GM12878 (cell line): Measurements from ENCODE around the gene OR2F2. TPM values are rescaled to one million over a fixed set of nuclear protein-coding genes. Genes with fewer than 3 reads are reported as not detected.

ENCODE experiments used
- ATAC-seq: fragments of 200-7000 bp; cut with Tn5 transposase; 3 replicates; pipeline ENCODE4 v1.9.1; 2020; ENCODE audit warnings: mild to moderate bottlenecking, moderate library complexity
- BruUV-seq: library from RNA; stranded (reverse); fragments of 400-500 nt; replicated peaks from 2 replicates; lab custom pipeline; 2021; lab: Mats Ljungman, UMichigan
- CTCF ChIA-PET: fragments of 300-600 bp; sonication (Branson Sonifier 250); formaldehyde crosslinking; extraction: SDS; loops from one replicate; lab custom pipeline; 2021; ENCODE audit warnings: inconsistent platforms; lab: Yijun Ruan, JAX
- POLR2A ChIA-PET: fragments of 350-600 bp; formaldehyde crosslinking; extraction: SDS; loops from one replicate; lab custom pipeline; 2021; ENCODE audit warnings: inconsistent platforms; lab: Charles Lee
- RAD21 ChIA-PET: fragments of 300-600 bp; sonication (Branson Sonifier 250); formaldehyde crosslinking; loops from one replicate; lab custom pipeline; 2023; ENCODE audit warnings: antibody characterized with exemption; ENCODE audit not compliant: unreplicated experiment; lab: Charles Lee
- SMC1A ChIA-PET: fragments of 300-600 bp; sonication (Branson Sonifier 250); formaldehyde crosslinking; loops from one replicate; lab custom pipeline; 2023; ENCODE audit not compliant: unreplicated experiment, uncharacterized antibody; lab: Charles Lee
- DNase-seq: peaks from one replicate; pipeline ENCODE4 v3.0.0-alpha.2; 2011; ENCODE audit warnings: low read depth, low spot score
- FAIRE-seq: peaks from 3 replicates; lab custom pipeline; 2011; peaks lifted over from hg19 to GRCh38; lab: Jason Lieb, UNC
- H2AFZ ChIP-seq: 2 replicates; pipeline ENCODE4 v1.6.0; 2011; ENCODE audit warnings: low read depth, low read length, control low read depth; ENCODE audit not compliant: control insufficient read depth
- H3K27ac ChIP-seq: 2 replicates; pipeline ENCODE4 v1.5.1; 2011; ENCODE audit warnings: control low read depth; ENCODE audit not compliant: control insufficient read depth, insufficient read depth
- H3K27me3 ChIP-seq, 2 experiments: replicated peaks in 1 of 2; 2 replicates each; pipeline versions ENCODE4 v1.6.0 to v1.6.1; 2011; ENCODE audit warnings: low read length in 1 of 2; ENCODE audit not compliant: control insufficient read depth in 2 of 2, insufficient read depth in 2 of 2
- H3K36me3 ChIP-seq, 2 experiments: 2 replicates each; pipeline ENCODE4 v1.5.1; 2011; ENCODE audit warnings: low read length in 1 of 2; ENCODE audit not compliant: control insufficient read depth in 2 of 2, insufficient read depth in 2 of 2
- H3K4me1 ChIP-seq: 2 replicates; pipeline ENCODE4 v1.6.1; 2011; ENCODE audit warnings: mild to moderate bottlenecking, low read length, moderate library complexity, mixed read lengths; ENCODE audit not compliant: control insufficient read depth, insufficient read depth
- H3K4me2 ChIP-seq: 2 replicates; pipeline ENCODE4 v1.6.0; 2011; ENCODE audit warnings: control low read depth; ENCODE audit not compliant: control insufficient read depth, insufficient read depth
- H3K4me3 ChIP-seq: fragments of 200-600 bp; sonication (generic); 2 replicates; pipeline ENCODE4 v1.5.1; 2016
- H3K79me2 ChIP-seq: 2 replicates; pipeline ENCODE4 v1.6.0; 2011; ENCODE audit warnings: low read length; ENCODE audit not compliant: control insufficient read depth, insufficient read depth
- H3K9ac ChIP-seq: 2 replicates; pipeline ENCODE4 v1.8.0; 2011; ENCODE audit warnings: low read length, control low read depth, mixed read lengths; ENCODE audit not compliant: control insufficient read depth, insufficient read depth
- H3K9me3 ChIP-seq: replicated peaks from 3 replicates; pipeline ENCODE4 v1.5.1; 2011; ENCODE audit warnings: mild to moderate bottlenecking, low read length; ENCODE audit not compliant: control insufficient read depth, insufficient read depth
- H4K20me1 ChIP-seq: 2 replicates; pipeline ENCODE4 v1.6.0; 2011; ENCODE audit not compliant: control insufficient read depth, insufficient read depth
- CEBPZ ChIP-seq: fragments of 150-350 bp; IDR thresholded peaks from 2 replicates; pipeline ENCODE4 v1.6.1; 2016; ENCODE audit warnings: low read depth, low read length
- MAX ChIP-seq: IDR thresholded peaks from 2 replicates; pipeline ENCODE4 v1.6.1; 2012; ENCODE audit warnings: low read depth, low read length, improper control_type of control experiment
- NBN ChIP-seq: fragments of 450-650 bp; IDR thresholded peaks from 2 replicates; pipeline ENCODE4 v1.6.1; 2016
- PAX5 ChIP-seq: IDR thresholded peaks from 2 replicates; pipeline ENCODE4 v1.6.1; 2011; ENCODE audit warnings: low read depth, low read length, borderline replicate concordance
- SUZ12 ChIP-seq: fragments of 200-600 bp; sonication (generic); IDR thresholded peaks from one replicate; pipeline ENCODE4 v1.6.1; 2018; ENCODE audit warnings: antibody characterized with exemption, mild to moderate bottlenecking; ENCODE audit not compliant: unreplicated experiment
- TAF1 ChIP-seq: IDR thresholded peaks from 2 replicates; pipeline ENCODE4 v1.6.1; 2011; ENCODE audit warnings: mild to moderate bottlenecking, low read depth, low read length, borderline replicate concordance
- TCF3 ChIP-seq: IDR thresholded peaks from 2 replicates; pipeline ENCODE4 v1.6.1; 2012; ENCODE audit warnings: low read depth, mild to moderate bottlenecking, low read length, borderline replicate concordance; ENCODE audit not compliant: insufficient read depth
- USF1 ChIP-seq: IDR thresholded peaks from 2 replicates; pipeline ENCODE4 v1.6.1; 2011; ENCODE audit warnings: borderline replicate concordance, low read depth, mild to moderate bottlenecking, moderate library complexity, mixed read lengths, low read length; ENCODE audit not compliant: insufficient read depth; ENCODE audit errors: extremely low read length
- ZBED1 ChIP-seq: IDR thresholded peaks from 2 replicates; pipeline ENCODE4 v1.6.1; 2016; ENCODE audit warnings: borderline replicate concordance
- ZNF622 ChIP-seq: fragments of 450-650 bp; IDR thresholded peaks from 2 replicates; pipeline ENCODE4 v1.6.1; 2017; ENCODE audit warnings: mild to moderate bottlenecking, inconsistent platforms
- WGBS: methylation state at CpG from one replicate; pipeline ENCODE4 v1.1.6; 2016; ENCODE audit warnings: low lambda C conversion rate; ENCODE audit not compliant: insufficient replicate concordance, insufficient coverage; ENCODE audit errors: missing lambda C conversion rate; 5-methylcytosine and 5-hydroxymethylcytosine counted together
- in situ Hi-C: fragments of 300-500 bp; cut with MboI; formaldehyde crosslinking; loops from 9 replicates; pipeline ENCODE4 v1.14.3; 2018; ENCODE audit warnings: mixed read lengths
- intact Hi-C: fragments of 100-400 bp; cut with micrococcal nuclease; formaldehyde crosslinking; loops from one replicate; pipeline ENCODE4 v1.14.2; 2022; ENCODE audit not compliant: unreplicated experiment
- polyA plus RNA-seq, 11 experiments: library from polyadenylated mRNA; depleted of rRNA in 4 of 11; unstranded in 6 of 11; stranded (reverse) in 5 of 11; fragments of >200 nt; fragmentation: Nextera tagmentation in 4 of 11; fragmentation: Illumina TruSeq in 1 of 11; extraction: Ambion mirVana in 4 of 11; extraction: Trizol in 1 of 11; gene quantifications; 1 replicate in 1 of 11; 2 replicates in 10 of 11; pipeline versions ENCODE4 v1.2.1 to v1.2.3, GENCODE V29; 2011 to 2016; ENCODE audit warnings: inconsistent platforms in 2 of 11, missing spikeins in 2 of 11, low read depth in 1 of 11
- total RNA-seq, 4 experiments: library from RNA; depleted of rRNA in 3 of 4; stranded (reverse); fragments of >200 nt in 3 of 4; fragmentation: Illumina TruSeq in 1 of 4; extraction: Trizol in 1 of 4; gene quantifications; 2 replicates each; pipeline versions ENCODE4 v1.2.1 to v1.2.3, GENCODE V29; 2013 to 2021

The OR2F2 gene
- total and polyA plus RNA-seq, 10 of the 15 experiments (the other 5 are each of a cell fraction or from before 2014, with no cell fraction given), result not detected

DNA sequence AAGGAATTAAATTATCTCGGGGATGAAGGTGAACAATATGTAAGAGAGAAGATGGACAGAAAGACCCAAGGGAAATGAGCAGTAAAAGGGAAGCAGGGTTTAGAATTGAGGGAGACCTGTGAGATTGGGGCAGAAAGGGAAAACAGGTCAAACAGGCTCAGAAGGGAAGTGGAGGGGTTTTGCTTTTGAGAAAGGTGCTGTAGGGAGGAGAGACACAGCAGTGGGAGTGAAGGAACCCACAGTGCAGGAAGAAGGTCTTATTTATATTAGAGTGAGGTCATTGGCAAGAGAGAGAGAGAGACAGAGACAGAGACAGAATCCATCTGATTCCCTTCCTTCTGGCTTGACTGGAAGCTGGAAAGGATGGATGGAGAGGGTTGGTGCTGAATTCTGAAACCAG lies 29.5 kb upstream of the OR2F2 start:
- DNase-seq (no peak), ATAC-seq (no peak), FAIRE-seq (no peak)
- peaks cover 6% of the 10 kb centered on the region for H3K79me2 ChIP-seq
- RAD21 ChIA-PET, result no interaction called here
- H3K36me3 ChIP-seq, result no peaks in the 10 kb centered on the region
- POLR2A ChIA-PET, result no interaction called here
- H3K4me1 ChIP-seq, result no peaks in the 10 kb centered on the region
- SMC1A ChIA-PET, result no interaction called here
- 47% methylated on average over 1 of the region's 1 CpG for WGBS
- no peaks in the 10 kb centered on the region for H3K27me3 ChIP-seq
- H3K9me3 ChIP-seq, result no peaks in the 10 kb centered on the region
- no peak overlapping the region for H2AFZ ChIP-seq
- CTCF ChIA-PET, result no interaction called here
- H3K4me2 ChIP-seq, result no peak overlapping the region
- intact Hi-C loops, result no loop called here
- no TSS peak for BruUV-seq
- H4K20me1 ChIP-seq, result no peaks in the 10 kb centered on the region
- H3K27ac ChIP-seq, result no peak overlapping the region
- no peak overlapping the region for H3K4me3 ChIP-seq
- in situ Hi-C loops, result loop anchor here (25.0 kb wide), 1 partner anchor 482 kb away; no protein-coding TSS in a partner anchor
- TF ChIP-seq CEBPZ, result no peak
- no peak for TF ChIP-seq TCF3
- no peak for TF ChIP-seq SUZ12
- no peak for TF ChIP-seq ZNF622
- no peak for TF ChIP-seq PAX5
- TF ChIP-seq TAF1, result no peak
- TF ChIP-seq NBN, result no peak
- TF ChIP-seq ZBED1, result no peak
- TF ChIP-seq MAX, result no peak
- no peak for TF ChIP-seq USF1
- TF ChIP-seq, all 136 proteins: peak for 0
- no peak overlapping the region for H3K9ac ChIP-seq
